Activated CD4-positive, alpha-beta T cell treated with anti-CD3 and anti-CD28 coated beads, Interleukin-2, amount 10 ng/mL, durations not matched to agents 24 days and 14 days (primary cell): Measurements from ENCODE around the gene NRG3. TPM values are rescaled to one million over a fixed set of nuclear protein-coding genes. Genes with fewer than 3 reads are reported as not detected.

Experiments used
- DNase-seq: peaks from one replicate; pipeline ENCODE4 v3.0.0; 2022
- H3K27ac Mint-ChIP-seq: one replicate; pipeline ENCODE4 v1.8.0; 2022; ENCODE audit warnings: mild to moderate bottlenecking, mixed read lengths
- H3K27me3 Mint-ChIP-seq: one replicate; pipeline ENCODE4 v1.8.0; 2022; ENCODE audit warnings: mixed read lengths
- H3K36me3 Mint-ChIP-seq: one replicate; pipeline ENCODE4 v1.8.0; 2022; ENCODE audit warnings: low read depth, mild to moderate bottlenecking, mixed read lengths
- H3K4me1 Mint-ChIP-seq: one replicate; pipeline ENCODE4 v1.8.0; 2021; ENCODE audit warnings: mixed read lengths
- H3K4me3 Mint-ChIP-seq: one replicate; pipeline ENCODE4 v1.8.0; 2022; ENCODE audit warnings: mild to moderate bottlenecking, moderate library complexity, mixed read lengths
- H3K9me3 Mint-ChIP-seq: one replicate; pipeline ENCODE4 v1.8.0; 2021; ENCODE audit warnings: mixed read lengths
- intact Hi-C: fragments of 100-400 bp; cut with micrococcal nuclease; formaldehyde crosslinking; loops from one replicate; pipeline ENCODE4 v1.15.1; 2023
- total RNA-seq: library from RNA; stranded (reverse); gene quantifications from 2 replicates; pipeline ENCODE4 v1.2.3, GENCODE V29; 2022

The NRG3 gene
- total RNA-seq, 1 donor from 2014 or later = not detected

- no peaks in the 10 kb centered on the region for H3K36me3 Mint-ChIP-seq
- intact Hi-C loops = no loop called here
- DNase-seq = no peak
- H3K4me1 Mint-ChIP-seq = no peaks in the 10 kb centered on the region
- no peaks in the 10 kb centered on the region for H3K27me3 Mint-ChIP-seq
- no peaks in the 10 kb centered on the region for H3K9me3 Mint-ChIP-seq
- no peak overlapping the region for H3K4me3 Mint-ChIP-seq
- no peak overlapping the region for H3K27ac Mint-ChIP-seq
Observed at GRCh38 chr10:82245906-82246560, 371.0 kb downstream of the NRG3 start.

GRCh38 chr10:82249141-82249540 lies 374.1 kb downstream of the NRG3 start:
- Mint-ChIP-seq H3K27ac (no peak overlapping the region), H3K4me1 (no peaks in the 10 kb centered on the region), H3K4me3 (no peak overlapping the region), H3K36me3 (no peaks in the 10 kb centered on the region), H3K9me3 (no peaks in the 10 kb centered on the region), H3K27me3 (no peaks in the 10 kb centered on the region)
- DNase-seq = no peak
- intact Hi-C loops = no loop called here

- Mint-ChIP-seq H3K4me3 (no peak overlapping the region), H3K27ac (no peak overlapping the region), H3K27me3 (no peaks in the 10 kb centered on the region), H3K9me3 (no peaks in the 10 kb centered on the region), H3K36me3 (no peaks in the 10 kb centered on the region), H3K4me1 (no peaks in the 10 kb centered on the region)
- no peak for DNase-seq
- intact Hi-C loops = no loop called here
Observed at GRCh38 chr10:82251222-82251906, 376.4 kb downstream of the NRG3 start.

GRCh38 chr10:82252081-82252480 lies 377.1 kb downstream of the NRG3 start:
- no peaks in the 10 kb centered on the region for H3K36me3 Mint-ChIP-seq
- H3K27ac Mint-ChIP-seq = no peak overlapping the region
- H3K4me1 Mint-ChIP-seq = no peaks in the 10 kb centered on the region
- no peak for DNase-seq
- no peak overlapping the region for H3K4me3 Mint-ChIP-seq
- intact Hi-C loops = no loop called here
- H3K9me3 Mint-ChIP-seq = no peaks in the 10 kb centered on the region
- H3K27me3 Mint-ChIP-seq = no peaks in the 10 kb centered on the region

GRCh38 chr10:82254237-82254636 lies 379.2 kb downstream of the NRG3 start:
- H3K4me3 Mint-ChIP-seq = no peak overlapping the region
- no peak overlapping the region for H3K27ac Mint-ChIP-seq
- no peaks in the 10 kb centered on the region for H3K27me3 Mint-ChIP-seq

GRCh38 chr10:82256275-82256674 lies 381.3 kb downstream of the NRG3 start:
- intact Hi-C loops = no loop called here
- no peak for DNase-seq
- Mint-ChIP-seq H3K4me1 (no peaks in the 10 kb centered on the region), H3K27ac (no peak overlapping the region), H3K9me3 (no peaks in the 10 kb centered on the region), H3K4me3 (no peak overlapping the region), H3K36me3 (no peaks in the 10 kb centered on the region), H3K27me3 (no peaks in the 10 kb centered on the region)

More at GRCh38 chr10:82254237-82254636, 379.2 kb downstream of the NRG3 start:
- intact Hi-C loops = no loop called here
- Mint-ChIP-seq H3K36me3 (no peaks in the 10 kb centered on the region), H3K4me1 (no peaks in the 10 kb centered on the region), H3K9me3 (no peaks in the 10 kb centered on the region)
- no peak for DNase-seq

- no peaks in the 10 kb centered on the region for H3K9me3 Mint-ChIP-seq
- H3K4me1 Mint-ChIP-seq = no peaks in the 10 kb centered on the region
- H3K36me3 Mint-ChIP-seq = no peaks in the 10 kb centered on the region
- no peak overlapping the region for H3K4me3 Mint-ChIP-seq
- H3K27me3 Mint-ChIP-seq = no peaks in the 10 kb centered on the region
- H3K27ac Mint-ChIP-seq = no peak overlapping the region
- intact Hi-C loops = no loop called here
- DNase-seq = no peak
Observed at GRCh38 chr10:82266438-82266837, 391.4 kb downstream of the NRG3 start.

- no peak overlapping the region for H3K4me3 Mint-ChIP-seq
- no peaks in the 10 kb centered on the region for H3K27me3 Mint-ChIP-seq
- no peaks in the 10 kb centered on the region for H3K4me1 Mint-ChIP-seq
- H3K36me3 Mint-ChIP-seq = no peaks in the 10 kb centered on the region
- intact Hi-C loops = no loop called here
- no peak overlapping the region for H3K27ac Mint-ChIP-seq
- no peak for DNase-seq
- no peaks in the 10 kb centered on the region for H3K9me3 Mint-ChIP-seq
Observed at GRCh38 chr10:82267014-82267413, 392.0 kb downstream of the NRG3 start.

GRCh38 chr10:82267465-82267864 lies 392.5 kb downstream of the NRG3 start:
- intact Hi-C loops = no loop called here
- Mint-ChIP-seq H3K27ac (no peak overlapping the region), H3K4me1 (no peaks in the 10 kb centered on the region), H3K36me3 (no peaks in the 10 kb centered on the region), H3K27me3 (no peaks in the 10 kb centered on the region), H3K4me3 (no peak overlapping the region), H3K9me3 (no peaks in the 10 kb centered on the region)
- DNase-seq = no peak

- Mint-ChIP-seq H3K4me1 (no peaks in the 10 kb centered on the region), H3K27me3 (no peaks in the 10 kb centered on the region), H3K36me3 (no peaks in the 10 kb centered on the region), H3K4me3 (no peak overlapping the region), H3K27ac (no peak overlapping the region), H3K9me3 (no peaks in the 10 kb centered on the region)
- no peak for DNase-seq
- intact Hi-C loops = no loop called here
Observed at GRCh38 chr10:82267960-82268359, 393.0 kb downstream of the NRG3 start.

- no peak for DNase-seq
- Mint-ChIP-seq H3K4me3 (no peak overlapping the region), H3K36me3 (no peaks in the 10 kb centered on the region), H3K4me1 (no peaks in the 10 kb centered on the region), H3K9me3 (no peaks in the 10 kb centered on the region), H3K27ac (no peak overlapping the region), H3K27me3 (no peaks in the 10 kb centered on the region)
- intact Hi-C loops = no loop called here
Observed at GRCh38 chr10:82277591-82277990, 402.6 kb downstream of the NRG3 start.

- H3K4me1 Mint-ChIP-seq = no peaks in the 10 kb centered on the region
- H3K36me3 Mint-ChIP-seq = no peaks in the 10 kb centered on the region
- H3K27me3 Mint-ChIP-seq = no peaks in the 10 kb centered on the region
- no peak for DNase-seq
- no peaks in the 10 kb centered on the region for H3K9me3 Mint-ChIP-seq
- H3K27ac Mint-ChIP-seq = no peak overlapping the region
- intact Hi-C loops = no loop called here
- H3K4me3 Mint-ChIP-seq = no peak overlapping the region
Observed at GRCh38 chr10:82278401-82279182, 403.6 kb downstream of the NRG3 start.

GRCh38 chr10:82282782-82283456 lies 407.9 kb downstream of the NRG3 start:
- Mint-ChIP-seq H3K4me1 (no peaks in the 10 kb centered on the region), H3K27me3 (no peaks in the 10 kb centered on the region), H3K27ac (no peak overlapping the region), H3K9me3 (no peaks in the 10 kb centered on the region), H3K4me3 (no peak overlapping the region), H3K36me3 (no peaks in the 10 kb centered on the region)
- no peak for DNase-seq
- intact Hi-C loops = no loop called here

GRCh38 chr10:82284180-82284579 lies 409.2 kb downstream of the NRG3 start:
- no peak for DNase-seq
- no peak overlapping the region for H3K27ac Mint-ChIP-seq
- H3K4me1 Mint-ChIP-seq = no peaks in the 10 kb centered on the region
- no peaks in the 10 kb centered on the region for H3K27me3 Mint-ChIP-seq
- H3K9me3 Mint-ChIP-seq = no peaks in the 10 kb centered on the region
- no peaks in the 10 kb centered on the region for H3K36me3 Mint-ChIP-seq
- H3K4me3 Mint-ChIP-seq = no peak overlapping the region
- intact Hi-C loops = no loop called here
